Hepatocyte (in vitro differentiated cells): ENCODE data around the gene VPS4A. TPM values are rescaled to one million over a fixed set of nuclear protein-coding genes. Genes with fewer than 3 reads are reported as not detected.

ENCODE experiments used
- DNase-seq: peaks from one replicate; pipeline ENCODE4 v3.0.0-alpha.2; 2016; ENCODE audit warnings: low spot score
- H2AFZ ChIP-seq: fragments of 200-600 bp; sonication (generic); 2 replicates; pipeline ENCODE4 v1.6.0; 2016; ENCODE audit warnings: antibody characterized with exemption, mild to moderate bottlenecking
- H3K27ac ChIP-seq: fragments of 200-600 bp; sonication (generic); 2 replicates; pipeline ENCODE4 v1.5.1; 2016; ENCODE audit warnings: mild to moderate bottlenecking
- H3K27me3 ChIP-seq: fragments of 200-600 bp; sonication (generic); 2 replicates; pipeline ENCODE4 v1.6.1; 2016
- H3K36me3 ChIP-seq: fragments of 200-600 bp; sonication (generic); replicated peaks from 2 replicates; pipeline ENCODE4 v1.5.1; 2016; ENCODE audit warnings: low read depth; ENCODE audit not compliant: insufficient read depth
- H3K4me1 ChIP-seq: fragments of 200-600 bp; sonication (generic); 2 replicates; pipeline ENCODE4 v1.5.1; 2016; ENCODE audit warnings: mild to moderate bottlenecking, moderate library complexity; ENCODE audit not compliant: insufficient read depth
- H3K4me2 ChIP-seq: fragments of 200-600 bp; sonication (generic); 2 replicates; pipeline ENCODE4 v1.6.0; 2016
- H3K4me3 ChIP-seq: fragments of 200-600 bp; sonication (generic); 2 replicates; pipeline ENCODE4 v1.5.1; 2016; ENCODE audit warnings: mild to moderate bottlenecking
- H3K79me2 ChIP-seq: fragments of 200-600 bp; sonication (generic); 2 replicates; pipeline ENCODE4 v1.6.0; 2017; ENCODE audit warnings: mild to moderate bottlenecking
- H3K9me2 ChIP-seq: fragments of 200-600 bp; sonication (generic); replicated peaks from 2 replicates; pipeline ENCODE4 v1.6.0; 2017; ENCODE audit warnings: mild to moderate bottlenecking; ENCODE audit not compliant: insufficient read depth
- H3K9me3 ChIP-seq: fragments of 200-600 bp; sonication (generic); 2 replicates; pipeline ENCODE4 v1.5.1; 2016; ENCODE audit warnings: low read depth, mild to moderate bottlenecking
- H4K20me1 ChIP-seq: fragments of 200-600 bp; sonication (generic); 2 replicates; pipeline ENCODE4 v1.6.0; 2016; ENCODE audit warnings: mild to moderate bottlenecking; ENCODE audit not compliant: insufficient read depth, poor library complexity, severe bottlenecking
- CTCF ChIP-seq: fragments of 200-600 bp; sonication (generic); IDR thresholded peaks from 2 replicates; pipeline ENCODE4 v1.5.1; 2016; ENCODE audit warnings: antibody characterized with exemption, mild to moderate bottlenecking; ENCODE audit not compliant: poor library complexity
- EZH2 ChIP-seq: fragments of 200-600 bp; sonication (generic); IDR thresholded peaks from 2 replicates; pipeline ENCODE4 v1.6.1; 2016; ENCODE audit warnings: antibody characterized with exemption, mild to moderate bottlenecking, borderline replicate concordance
- EZH2phosphoT487 ChIP-seq: fragments of 200-600 bp; sonication (generic); IDR thresholded peaks from one replicate; pipeline ENCODE4 v1.6.1; 2018; ENCODE audit warnings: antibody characterized with exemption, mild to moderate bottlenecking, low read depth, moderate library complexity; ENCODE audit not compliant: unreplicated experiment, severe bottlenecking
- WGBS: methylation state at CpG from one replicate; pipeline ENCODE4 v1.1.6; 2016; ENCODE audit warnings: low lambda C conversion rate; ENCODE audit errors: missing lambda C conversion rate; 5-methylcytosine and 5-hydroxymethylcytosine counted together
- polyA plus RNA-seq: library from polyadenylated mRNA; unstranded; fragments of >200 nt; fragmentation: Nextera tagmentation; extraction: Ambion mirVana; gene quantifications from 2 replicates; pipeline ENCODE4 v1.2.1, GENCODE V29; 2016
- total RNA-seq: library from RNA; depleted of rRNA; stranded (reverse); fragments of >200 nt; gene quantifications from 2 replicates; pipeline ENCODE4 v1.2.3, GENCODE V29; 2014

Gene VPS4A
- total and polyA plus RNA-seq, 2 experiments from 2014 or later: 19.9 to 36.9 TPM

DNA sequence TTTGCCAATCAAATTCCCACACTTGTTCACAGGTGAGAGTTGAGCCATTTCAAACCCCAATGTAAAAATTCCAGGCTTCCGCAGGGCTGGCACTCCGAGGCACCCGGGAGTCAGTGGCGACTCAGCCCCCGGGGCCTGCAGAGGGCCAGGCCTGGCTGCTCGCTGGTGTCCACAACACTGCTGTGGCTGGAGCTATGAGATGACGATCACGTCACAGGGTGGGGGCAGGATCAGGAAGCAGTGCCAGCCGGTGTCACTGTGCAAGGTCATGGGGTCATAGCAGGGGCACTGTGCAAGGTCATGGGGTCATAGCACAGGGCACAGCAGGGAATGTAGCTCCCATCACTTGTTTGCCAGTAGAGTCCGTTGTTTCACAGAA is 7.8 kb downstream of the VPS4A start:
- no peak for DNase-seq
- H3K36me3 ChIP-seq: no peaks in the 10 kb centered on the region
- H3K79me2 ChIP-seq: peaks cover 38% of the 10 kb centered on the region

DNA sequence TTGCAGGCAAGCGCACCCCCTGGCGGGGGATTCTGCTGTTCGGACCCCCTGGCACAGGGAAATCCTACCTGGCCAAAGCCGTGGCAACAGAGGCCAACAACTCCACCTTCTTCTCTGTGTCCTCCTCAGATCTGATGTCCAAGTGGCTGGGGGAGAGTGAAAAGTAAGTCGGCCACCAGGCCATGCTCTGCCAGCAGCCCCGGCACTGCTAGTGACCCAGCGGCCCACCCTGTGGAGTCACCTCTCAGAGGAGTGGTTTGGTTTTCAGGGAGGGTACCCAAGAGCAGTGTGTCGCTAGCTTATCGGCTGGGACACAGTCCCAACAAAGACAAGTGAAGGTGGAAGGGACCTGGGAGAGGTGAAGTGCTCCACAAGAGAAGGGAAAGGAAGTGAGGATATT is 8.2 kb downstream of the VPS4A start:
- DNase-seq: no peak
- no peaks in the 10 kb centered on the region for H3K9me3 ChIP-seq
- no peaks in the 10 kb centered on the region for H3K4me1 ChIP-seq
- no peak overlapping the region for H3K27ac ChIP-seq
- H2AFZ ChIP-seq: no peak overlapping the region
- no peak overlapping the region for H3K4me3 ChIP-seq
- no peaks in the 10 kb centered on the region for H3K36me3 ChIP-seq
- WGBS: 95% methylated on average over 9 of the region's 9 CpGs
- no peak overlapping the region for H3K4me2 ChIP-seq
- H3K79me2 ChIP-seq: peaks cover 38% of the 10 kb centered on the region
- no peaks in the 10 kb centered on the region for H3K27me3 ChIP-seq
- TF ChIP-seq CTCF: no peak
- TF ChIP-seq EZH2: no peak
- no peak for TF ChIP-seq EZH2phosphoT487
- H4K20me1 ChIP-seq: no peaks in the 10 kb centered on the region
- no peaks in the 10 kb centered on the region for H3K9me2 ChIP-seq

More for the DNA sequence above, 7.8 kb downstream of the VPS4A start:
- Histone ChIP-seq H4K20me1 (no peaks in the 10 kb centered on the region), H3K9me3 (no peaks in the 10 kb centered on the region), H3K9me2 (no peaks in the 10 kb centered on the region), H3K4me2 (no peak overlapping the region), H3K4me3 (no peak overlapping the region), H3K4me1 (no peaks in the 10 kb centered on the region), H3K27me3 (no peaks in the 10 kb centered on the region), H2AFZ (no peak overlapping the region), H3K27ac (no peak overlapping the region)
- 93% methylated on average over 10 of the region's 10 CpGs for WGBS
- TF ChIP-seq EZH2phosphoT487: no peak
- TF ChIP-seq CTCF: no peak
- TF ChIP-seq EZH2: no peak

DNA sequence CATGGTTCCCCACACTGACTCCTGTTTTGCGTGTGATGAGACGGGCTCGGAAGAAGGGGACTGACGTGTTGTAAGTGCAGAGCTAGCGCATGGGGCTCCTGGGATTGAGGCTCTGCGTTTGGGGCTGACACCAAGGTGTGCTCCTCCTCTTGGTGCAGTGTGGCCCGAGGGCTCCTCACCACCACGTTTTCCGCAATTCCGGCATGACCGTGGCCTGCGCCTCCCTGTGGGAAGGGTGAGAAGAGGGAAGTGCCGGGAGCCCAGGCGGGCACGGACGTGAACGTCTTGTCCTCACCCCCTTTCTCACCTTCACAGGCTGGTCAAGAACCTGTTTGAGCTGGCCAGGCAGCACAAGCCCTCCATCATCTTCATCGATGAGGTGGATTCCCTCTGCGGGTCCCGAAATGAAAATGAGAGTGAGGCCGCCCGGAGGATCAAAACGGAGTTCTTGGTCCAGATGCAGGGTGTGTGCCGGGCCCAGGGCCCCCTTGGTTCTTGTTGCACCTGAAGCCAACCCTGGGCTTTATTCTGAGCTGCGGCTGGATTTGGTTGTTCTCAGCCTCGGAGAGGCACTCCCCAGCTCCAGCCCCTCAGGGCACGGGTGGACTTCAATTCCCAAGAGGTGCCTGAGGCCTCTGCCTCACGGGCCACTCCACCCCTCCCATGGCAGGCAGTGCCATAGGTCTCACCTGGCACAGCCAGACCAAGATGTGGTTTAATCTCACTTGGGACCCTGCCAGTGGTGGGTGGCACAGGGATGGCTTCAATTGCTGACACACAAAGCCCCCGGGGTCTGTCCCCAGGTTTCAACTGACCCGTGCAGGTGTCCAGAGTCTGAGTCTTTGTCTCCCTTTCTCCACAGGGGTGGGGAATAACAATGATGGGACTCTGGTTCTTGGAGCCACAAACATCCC is 8.9 kb downstream of the VPS4A start:
- no peak overlapping the region for H3K4me3 ChIP-seq
- DNase-seq: no peak
- no peaks in the 10 kb centered on the region for H3K36me3 ChIP-seq
- no peaks in the 10 kb centered on the region for H3K4me1 ChIP-seq
- no peak overlapping the region for H3K27ac ChIP-seq
- H2AFZ ChIP-seq: no peak overlapping the region
- H3K4me2 ChIP-seq: no peak overlapping the region
- H3K9me3 ChIP-seq: no peaks in the 10 kb centered on the region
- no peaks in the 10 kb centered on the region for H4K20me1 ChIP-seq
- TF ChIP-seq EZH2 (no peak), EZH2phosphoT487 (no peak), CTCF (no peak)
- H3K9me2 ChIP-seq: no peaks in the 10 kb centered on the region
- H3K27me3 ChIP-seq: no peaks in the 10 kb centered on the region
- WGBS: 95% methylated on average over 29 of the region's 30 CpGs
- H3K79me2 ChIP-seq: peaks cover 38% of the 10 kb centered on the region
